Type B pancreatic cell (in vitro differentiated cells): ENCODE measurements around the gene NEDD9. TPM values are rescaled to one million over a fixed set of nuclear protein-coding genes. Genes with fewer than 3 reads are reported as not detected.

Experiments
- DNase-seq: peaks from one replicate; pipeline ENCODE4 v3.0.0; 2021; ENCODE audit warnings: mixed read lengths; ENCODE audit not compliant: unreplicated experiment; ENCODE audit errors: extremely low spot score
- H3K27ac Mint-ChIP-seq: 2 replicates; pipeline ENCODE4 v1.8.0; 2021; ENCODE audit warnings: mild to moderate bottlenecking, mixed read lengths
- H3K27me3 Mint-ChIP-seq: 2 replicates; pipeline ENCODE4 v1.8.0; 2021; ENCODE audit warnings: mixed read lengths
- H3K36me3 Mint-ChIP-seq: 2 replicates; pipeline ENCODE4 v1.8.0; 2021; ENCODE audit warnings: mixed read lengths
- H3K4me1 Mint-ChIP-seq: one replicate; pipeline ENCODE4 v1.8.0; 2021; ENCODE audit warnings: mixed read lengths; ENCODE audit not compliant: unreplicated experiment
- H3K4me3 Mint-ChIP-seq: 2 replicates; pipeline ENCODE4 v1.8.0; 2021; ENCODE audit warnings: mild to moderate bottlenecking, mixed read lengths
- H3K9me3 Mint-ChIP-seq: 2 replicates; pipeline ENCODE4 v1.8.0; 2021; ENCODE audit warnings: mixed read lengths
- total RNA-seq: library from RNA; stranded (reverse); gene quantifications from 2 replicates; pipeline ENCODE4 v1.2.1, GENCODE V29; 2021; ENCODE audit warnings: low replicate concordance
- TF ChIP-seq, protein P1 (sequence below): fragments of 200-600 bp; sonication (generic); conservative IDR thresholded peaks from 2 replicates; pipeline ENCODE4 v1.5.0; 2021; ENCODE audit warnings: antibody characterized with exemption, mild to moderate bottlenecking

Gene NEDD9
- total RNA-seq, 1 donor from 2014 or later: 21.3 TPM

GRCh38 chr6:11217360-11218101 is 14.9 kb downstream of the NEDD9 start:
- Mint-ChIP-seq H3K4me1 (peaks cover 50% of the 10 kb centered on the region), H3K4me3 (peak overlapping the region; percentile 13), H3K27ac (peak overlapping the region; percentile 45), H3K9me3 (no peaks in the 10 kb centered on the region), H3K27me3 (no peaks in the 10 kb centered on the region), H3K36me3 (peaks cover 26% of the 10 kb centered on the region)
- DNase-seq: no peak
- TF ChIP-seq, protein P1, sequence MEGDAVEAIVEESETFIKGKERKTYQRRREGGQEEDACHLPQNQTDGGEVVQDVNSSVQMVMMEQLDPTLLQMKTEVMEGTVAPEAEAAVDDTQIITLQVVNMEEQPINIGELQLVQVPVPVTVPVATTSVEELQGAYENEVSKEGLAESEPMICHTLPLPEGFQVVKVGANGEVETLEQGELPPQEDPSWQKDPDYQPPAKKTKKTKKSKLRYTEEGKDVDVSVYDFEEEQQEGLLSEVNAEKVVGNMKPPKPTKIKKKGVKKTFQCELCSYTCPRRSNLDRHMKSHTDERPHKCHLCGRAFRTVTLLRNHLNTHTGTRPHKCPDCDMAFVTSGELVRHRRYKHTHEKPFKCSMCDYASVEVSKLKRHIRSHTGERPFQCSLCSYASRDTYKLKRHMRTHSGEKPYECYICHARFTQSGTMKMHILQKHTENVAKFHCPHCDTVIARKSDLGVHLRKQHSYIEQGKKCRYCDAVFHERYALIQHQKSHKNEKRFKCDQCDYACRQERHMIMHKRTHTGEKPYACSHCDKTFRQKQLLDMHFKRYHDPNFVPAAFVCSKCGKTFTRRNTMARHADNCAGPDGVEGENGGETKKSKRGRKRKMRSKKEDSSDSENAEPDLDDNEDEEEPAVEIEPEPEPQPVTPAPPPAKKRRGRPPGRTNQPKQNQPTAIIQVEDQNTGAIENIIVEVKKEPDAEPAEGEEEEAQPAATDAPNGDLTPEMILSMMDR: no peak

DNA sequence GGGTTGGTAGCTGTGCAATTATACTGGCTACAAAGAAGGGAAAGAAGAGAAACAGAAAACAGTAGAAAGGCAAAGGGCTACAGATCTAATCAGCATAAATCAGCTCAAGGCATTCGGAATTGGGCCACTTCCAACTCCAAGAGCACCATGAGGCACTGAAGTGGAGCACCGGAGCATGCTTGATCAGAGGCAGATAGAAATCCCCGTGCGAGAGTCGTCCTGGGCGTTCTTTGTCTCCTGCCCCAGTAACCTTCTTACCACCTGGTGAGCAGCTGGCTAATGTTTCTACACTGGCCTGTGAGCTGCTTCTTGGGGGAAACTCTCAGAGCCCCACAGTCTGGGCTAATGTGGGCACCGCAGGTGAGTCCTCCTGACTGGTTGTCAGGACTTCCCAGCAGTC is 16.7 kb downstream of the NEDD9 start:
- Mint-ChIP-seq H3K27me3 (no peaks in the 10 kb centered on the region), H3K27ac (peak overlapping the region; percentile 19), H3K36me3 (peaks cover 25% of the 10 kb centered on the region), H3K9me3 (no peaks in the 10 kb centered on the region), H3K4me1 (peaks cover 48% of the 10 kb centered on the region), H3K4me3 (no peak overlapping the region)
- TF ChIP-seq, protein P1: no peak
- no peak for DNase-seq

DNA sequence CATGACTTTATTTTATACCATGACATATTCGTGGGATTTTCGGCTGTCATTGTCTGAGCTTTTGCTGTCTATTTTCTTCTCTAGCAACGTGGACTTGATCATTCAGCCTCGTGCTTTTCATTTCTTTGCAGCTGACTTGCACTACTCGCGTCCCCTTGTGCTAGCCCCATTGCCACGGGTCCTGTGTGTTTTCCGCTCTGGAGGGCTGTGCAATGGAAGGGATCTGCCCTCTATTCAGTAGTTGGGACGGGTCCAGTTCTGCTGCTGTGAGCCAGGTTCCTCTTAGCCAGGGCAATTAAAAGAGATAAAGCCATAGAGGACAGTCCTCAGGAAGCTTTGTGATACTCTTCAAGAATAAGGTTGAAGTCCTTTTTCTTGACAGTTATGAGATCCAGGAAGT is 17.6 kb downstream of the NEDD9 start:
- Mint-ChIP-seq H3K9me3 (no peaks in the 10 kb centered on the region), H3K4me1 (peaks cover 45% of the 10 kb centered on the region), H3K27me3 (no peaks in the 10 kb centered on the region), H3K4me3 (no peak overlapping the region), H3K36me3 (peaks cover 25% of the 10 kb centered on the region), H3K27ac (no peak overlapping the region)
- no peak for DNase-seq
- TF ChIP-seq, protein P1: no peak

GRCh38 chr6:11214084-11214833 is 18.2 kb downstream of the NEDD9 start:
- no peak overlapping the region for H3K27ac Mint-ChIP-seq
- no peaks in the 10 kb centered on the region for H3K9me3 Mint-ChIP-seq
- TF ChIP-seq, protein P1: no peak
- peaks cover 45% of the 10 kb centered on the region for H3K4me1 Mint-ChIP-seq
- H3K27me3 Mint-ChIP-seq: no peaks in the 10 kb centered on the region
- peaks cover 26% of the 10 kb centered on the region for H3K36me3 Mint-ChIP-seq
- no peak overlapping the region for H3K4me3 Mint-ChIP-seq
- no peak for DNase-seq

DNA sequence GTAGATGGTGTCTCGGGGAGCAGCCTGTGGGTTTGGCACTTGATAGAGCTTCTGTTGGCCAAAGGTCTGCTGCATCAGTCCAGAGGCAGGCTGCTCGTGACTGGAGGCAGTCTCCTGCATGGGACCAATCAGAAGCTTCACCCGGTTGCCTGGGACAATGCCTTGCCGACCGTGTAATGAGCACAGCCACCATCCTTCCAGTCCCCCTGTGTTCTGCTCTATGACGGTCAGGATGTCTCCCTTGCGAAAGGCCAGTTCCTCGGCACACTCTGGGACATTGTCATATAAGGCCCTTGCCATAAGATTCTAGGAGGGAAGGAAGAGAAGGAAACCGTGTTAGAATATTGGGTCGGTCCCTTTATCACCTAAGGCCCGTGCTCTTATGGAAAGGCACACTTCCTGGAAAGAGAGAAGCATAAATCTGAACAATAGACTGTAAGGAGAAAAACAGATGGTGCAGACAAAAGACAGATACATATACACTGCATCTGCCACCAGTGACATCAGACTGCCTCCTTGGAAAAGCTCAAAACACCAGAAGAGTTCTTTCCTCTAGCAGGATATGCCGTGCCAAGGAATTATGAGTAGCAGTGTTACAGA is 18.9 kb downstream of the NEDD9 start:
- no peak for DNase-seq

More for the DNA sequence above, 18.9 kb downstream of the NEDD9 start:
- TF ChIP-seq, protein P1: no peak
- Mint-ChIP-seq H3K27me3 (no peaks in the 10 kb centered on the region), H3K36me3 (peaks cover 27% of the 10 kb centered on the region), H3K27ac (no peak overlapping the region), H3K4me3 (no peak overlapping the region), H3K4me1 (peaks cover 40% of the 10 kb centered on the region), H3K9me3 (no peaks in the 10 kb centered on the region)
